PC-3 (cell line): ENCODE data around the gene DEFB114. TPM values are rescaled to one million over a fixed set of nuclear protein-coding genes. Genes with fewer than 3 reads are reported as not detected.

Experiments
- ATAC-seq: fragments of 200-7000 bp; cut with Tn5 transposase; 2 replicates; pipeline ENCODE4 v1.9.1; 2020; ENCODE audit warnings: mild to moderate bottlenecking, moderate library complexity
- BruUV-seq: library from RNA; stranded (reverse); fragments of 400-500 nt; replicated peaks from 2 replicates; lab custom pipeline; 2021; lab: Mats Ljungman, UMichigan
- CTCF ChIA-PET: fragments of 300-600 bp; sonication (Branson Sonifier 250); formaldehyde crosslinking; loops from one replicate; lab custom pipeline; 2022; ENCODE audit warnings: antibody characterized with exemption; lab: Charles Lee
- POLR2A ChIA-PET: fragments of 300-600 bp; sonication (Branson Sonifier 250); formaldehyde crosslinking; loops from one replicate; lab custom pipeline; 2022; ENCODE audit warnings: antibody characterized with exemption; ENCODE audit not compliant: unreplicated experiment; lab: Charles Lee
- DNase-seq: peaks from one replicate; pipeline ENCODE4 v3.0.0-alpha.2; 2015
- H2AFZ ChIP-seq: fragments of 300-600 bp; sonication (generic); 2 replicates; pipeline ENCODE4 v1.6.0; 2016; ENCODE audit warnings: antibody characterized with exemption, low read length
- H3F3A ChIP-seq: fragments of 300-600 bp; sonication (generic); one replicate; pipeline ENCODE4 v1.6.0; 2017; ENCODE audit warnings: antibody characterized with exemption, low read length, control low read depth, mild to moderate bottlenecking; ENCODE audit not compliant: unreplicated experiment
- H3K27ac ChIP-seq: fragments of 300-600 bp; sonication (generic); 2 replicates; pipeline ENCODE4 v1.5.1; 2016; ENCODE audit warnings: mild to moderate bottlenecking, low read length
- H3K27me3 ChIP-seq: fragments of 300-600 bp; sonication (generic); 2 replicates; pipeline ENCODE4 v1.6.1; 2016; ENCODE audit warnings: low read length, mixed read lengths
- H3K36me3 ChIP-seq: fragments of 300-600 bp; sonication (generic); 2 replicates; pipeline ENCODE4 v1.6.1; 2016; ENCODE audit warnings: low read depth, mixed run types, low read length, mixed read lengths
- H3K4me1 ChIP-seq: fragments of 300-600 bp; sonication (generic); 2 replicates; pipeline ENCODE4 v1.5.1; 2016; ENCODE audit warnings: low read length; ENCODE audit not compliant: insufficient read depth
- H3K4me2 ChIP-seq: fragments of 300-600 bp; sonication (generic); 2 replicates; pipeline ENCODE4 v1.6.0; 2016; ENCODE audit warnings: low read length
- H3K4me3 ChIP-seq: fragments of 300-600 bp; sonication (generic); 2 replicates; pipeline ENCODE4 v1.5.1; 2016; ENCODE audit warnings: mild to moderate bottlenecking, low read length, mixed read lengths
- H3K79me2 ChIP-seq: fragments of 300-600 bp; sonication (generic); 2 replicates; pipeline ENCODE4 v1.6.1; 2017; ENCODE audit warnings: low read length, mixed read lengths
- H3K9ac ChIP-seq: fragments of 300-600 bp; sonication (generic); 2 replicates; pipeline ENCODE4 v1.6.0; 2016; ENCODE audit warnings: mild to moderate bottlenecking, low read length
- H3K9me2 ChIP-seq: fragments of 300-600 bp; sonication (generic); replicated peaks from 2 replicates; pipeline ENCODE4 v1.6.1; 2016; ENCODE audit warnings: mixed run types, low read length, mixed read lengths
- H3K9me3 ChIP-seq: fragments of 300-600 bp; sonication (generic); 2 replicates; pipeline ENCODE4 v1.6.1; 2016; ENCODE audit warnings: low read length, mixed read lengths
- H4K20me1 ChIP-seq: fragments of 300-600 bp; sonication (generic); 2 replicates; pipeline ENCODE4 v1.6.1; 2016; ENCODE audit warnings: low read length, mixed read lengths
- CTCF ChIP-seq: fragments of 300-600 bp; sonication (generic); conservative IDR thresholded peaks from 2 replicates; pipeline ENCODE4 v1.5.1; 2017; ENCODE audit warnings: antibody characterized with exemption, low read depth, mild to moderate bottlenecking, low read length
- EZH2 ChIP-seq: fragments of 300-600 bp; sonication (generic); IDR thresholded peaks from one replicate; pipeline ENCODE4 v1.6.1; 2017; ENCODE audit warnings: antibody characterized with exemption, mild to moderate bottlenecking, low read length; ENCODE audit not compliant: unreplicated experiment
- EZH2phosphoT487 ChIP-seq: fragments of 300-600 bp; sonication (generic); IDR thresholded peaks from 2 replicates; pipeline ENCODE4 v1.6.1; 2018; ENCODE audit warnings: mild to moderate bottlenecking, antibody characterized with exemption, low read length, borderline replicate concordance
- intact Hi-C: fragments of 100-400 bp; cut with micrococcal nuclease; formaldehyde crosslinking; loops from 2 replicates; pipeline ENCODE4 v1.9.0; 2023
- total RNA-seq: library from RNA; depleted of rRNA; stranded (reverse); fragments of >200 nt; gene quantifications from 2 replicates; pipeline ENCODE4 v1.2.3, GENCODE V29; 2014

DEFB114 gene
- total RNA-seq, 1 experiment from 2014 or later, result not detected

- intact Hi-C loops, result no loop called here
- ChIA-PET POLR2A (no interaction called here), CTCF (no interaction called here)
- no peaks in the 10 kb centered on the region for H3K36me3 ChIP-seq
- H3F3A ChIP-seq, result no peaks in the 10 kb centered on the region
- H3K4me2 ChIP-seq, result no peak overlapping the region
- TF ChIP-seq EZH2 (no peak), CTCF (no peak), EZH2phosphoT487 (no peak)
- H3K9ac ChIP-seq, result no peak overlapping the region
- BruUV-seq, result no TSS peak
- DNase-seq (peak; percentile 13), ATAC-seq (no peak)
- H3K79me2 ChIP-seq, result no peaks in the 10 kb centered on the region
- H3K27ac ChIP-seq, result no peak overlapping the region
- H2AFZ ChIP-seq, result no peak overlapping the region
- no peak overlapping the region for H3K4me3 ChIP-seq
- H3K4me1 ChIP-seq, result no peaks in the 10 kb centered on the region
- H3K9me2 ChIP-seq, result no peaks in the 10 kb centered on the region
- H3K27me3 ChIP-seq, result peaks cover 27% of the 10 kb centered on the region
- no peaks in the 10 kb centered on the region for H4K20me1 ChIP-seq
- no peaks in the 10 kb centered on the region for H3K9me3 ChIP-seq
Measured at GRCh38 chr6:49913636-49914375, 50.2 kb downstream of the DEFB114 start.

DNA sequence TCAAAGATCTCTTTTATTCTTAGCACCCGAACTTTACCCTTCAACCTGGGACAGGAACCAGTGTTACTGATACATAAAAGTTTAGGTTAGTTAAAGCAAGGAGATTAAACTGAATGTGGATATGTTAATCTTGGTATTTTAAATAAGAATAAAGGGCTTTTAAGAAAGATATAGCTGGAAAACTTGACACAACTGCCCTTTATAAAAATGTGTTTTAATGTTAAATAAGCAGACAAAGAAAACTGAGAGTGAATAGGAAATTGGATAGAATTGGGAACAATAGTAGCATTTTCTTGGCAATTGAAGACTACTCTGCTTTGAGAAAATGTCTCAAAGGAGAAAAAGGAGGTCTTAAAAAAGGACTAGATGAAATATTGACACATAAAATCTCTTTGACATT lies 51.8 kb downstream of the DEFB114 start:
- Histone ChIP-seq H3K4me2 (no peak overlapping the region), H3K9ac (no peak overlapping the region), H3K27me3 (peaks cover 20% of the 10 kb centered on the region), H2AFZ (no peak overlapping the region), H3K4me3 (no peak overlapping the region), H4K20me1 (no peaks in the 10 kb centered on the region), H3K27ac (no peak overlapping the region), H3K79me2 (no peaks in the 10 kb centered on the region), H3K9me2 (no peaks in the 10 kb centered on the region), H3K36me3 (no peaks in the 10 kb centered on the region), H3K4me1 (no peaks in the 10 kb centered on the region), H3K9me3 (no peaks in the 10 kb centered on the region), H3F3A (no peaks in the 10 kb centered on the region)
- no peak for ATAC-seq
- no TSS peak for BruUV-seq
- POLR2A ChIA-PET, result no interaction called here
- CTCF ChIA-PET, result no interaction called here
- no peak for DNase-seq
- TF ChIP-seq EZH2phosphoT487 (no peak), CTCF (no peak), EZH2 (no peak)
- intact Hi-C loops, result no loop called here

GRCh38 chr6:49911252-49911651 lies 52.7 kb downstream of the DEFB114 start:
- intact Hi-C loops, result no loop called here
- CTCF ChIA-PET, result no interaction called here
- DNase-seq (no peak), ATAC-seq (no peak)
- no TSS peak for BruUV-seq
- no peak overlapping the region for H3K4me2 ChIP-seq
- no peaks in the 10 kb centered on the region for H3K79me2 ChIP-seq
- no peaks in the 10 kb centered on the region for H3K4me1 ChIP-seq
- no peak overlapping the region for H3K4me3 ChIP-seq
- H4K20me1 ChIP-seq, result no peaks in the 10 kb centered on the region
- no peaks in the 10 kb centered on the region for H3K9me2 ChIP-seq
- POLR2A ChIA-PET, result no interaction called here
- no peak overlapping the region for H3K27ac ChIP-seq
- no peaks in the 10 kb centered on the region for H3K9me3 ChIP-seq
- no peaks in the 10 kb centered on the region for H3K36me3 ChIP-seq
- H2AFZ ChIP-seq, result no peak overlapping the region
- no peaks in the 10 kb centered on the region for H3F3A ChIP-seq
- H3K27me3 ChIP-seq, result peaks cover 20% of the 10 kb centered on the region
- H3K9ac ChIP-seq, result no peak overlapping the region
- TF ChIP-seq EZH2, result no peak
- TF ChIP-seq CTCF, result no peak
- TF ChIP-seq EZH2phosphoT487, result no peak
